HG03354 (cell line): ENCODE data around the gene CSNK2B.

Experiments
- ATAC-seq: cut with Tn5 transposase; IDR thresholded peaks from one replicate; pipeline ENCODE4 v1.9.1; 2021; ENCODE audit warnings: mild to moderate bottlenecking; ENCODE audit not compliant: unreplicated experiment, poor library complexity, severe bottlenecking

The CSNK2B gene

DNA sequence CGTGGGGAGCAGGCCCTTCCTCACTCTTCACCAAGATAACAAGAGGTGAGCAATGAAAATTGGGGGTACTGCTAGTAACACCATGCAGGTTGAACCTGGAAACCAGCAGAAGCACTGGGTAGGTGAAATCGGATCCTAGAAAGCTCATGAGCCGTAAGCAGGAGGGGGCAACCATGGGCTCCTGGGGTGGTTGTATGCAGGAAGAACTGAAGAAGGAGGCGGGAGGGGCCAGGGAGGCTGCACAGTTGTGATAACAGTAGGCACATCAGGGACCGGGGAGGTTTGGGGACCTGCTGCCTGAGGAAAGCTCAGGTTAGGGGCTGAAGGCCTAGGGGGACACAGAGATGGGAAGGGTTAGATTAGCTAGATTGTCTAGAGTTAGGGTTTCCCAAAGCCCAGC is 20.6 kb downstream of the CSNK2B start:
- ATAC-seq, result no peak

- ATAC-seq, result no peak
These were observed 21.4 kb downstream of the CSNK2B start for GRCh38 chr6:31687321-31687720.

DNA sequence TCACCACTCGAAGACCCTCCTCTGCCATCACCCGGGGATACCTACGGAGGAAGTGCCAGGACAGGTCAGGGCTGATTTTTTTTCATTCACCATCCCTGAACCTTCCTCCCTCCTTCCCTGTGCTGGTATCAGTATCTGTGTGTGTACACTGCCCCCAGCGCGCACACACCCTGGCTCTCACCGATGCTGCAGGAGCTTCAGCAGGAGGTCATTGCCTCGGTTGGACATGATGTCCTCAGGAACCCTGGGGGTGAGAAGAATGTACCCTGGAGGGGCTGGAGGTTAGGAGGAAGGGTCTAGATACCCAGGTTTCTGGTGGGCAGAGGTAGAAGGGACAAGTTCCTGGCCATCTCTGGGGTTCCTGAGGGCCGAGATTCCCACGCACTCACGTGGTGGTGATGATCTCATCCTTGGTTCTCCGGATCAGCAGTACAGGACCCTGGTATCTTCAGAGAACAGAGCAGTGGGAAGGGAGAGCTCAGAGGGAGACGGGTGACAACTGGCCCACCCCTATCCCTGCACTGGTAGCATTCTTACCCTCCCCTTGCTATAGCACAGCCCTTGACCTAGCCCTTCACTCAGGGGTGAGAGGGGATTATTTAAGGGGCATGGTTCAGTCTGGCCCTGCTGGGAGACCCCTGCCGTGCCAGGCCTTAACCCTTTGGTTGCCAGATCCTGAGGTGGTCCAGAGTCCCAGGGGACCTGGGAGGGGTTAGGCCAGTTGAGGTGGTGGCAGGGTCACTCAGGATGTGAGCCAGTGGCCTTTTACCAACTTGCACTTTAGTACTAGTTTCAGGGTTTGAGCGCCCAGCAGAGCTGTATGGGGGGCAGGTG is 22.2 kb downstream of the CSNK2B start:
- ATAC-seq, result no peak

- no peak for ATAC-seq
These were observed 23.6 kb downstream of the CSNK2B start for GRCh38 chr6:31689249-31690110.

DNA sequence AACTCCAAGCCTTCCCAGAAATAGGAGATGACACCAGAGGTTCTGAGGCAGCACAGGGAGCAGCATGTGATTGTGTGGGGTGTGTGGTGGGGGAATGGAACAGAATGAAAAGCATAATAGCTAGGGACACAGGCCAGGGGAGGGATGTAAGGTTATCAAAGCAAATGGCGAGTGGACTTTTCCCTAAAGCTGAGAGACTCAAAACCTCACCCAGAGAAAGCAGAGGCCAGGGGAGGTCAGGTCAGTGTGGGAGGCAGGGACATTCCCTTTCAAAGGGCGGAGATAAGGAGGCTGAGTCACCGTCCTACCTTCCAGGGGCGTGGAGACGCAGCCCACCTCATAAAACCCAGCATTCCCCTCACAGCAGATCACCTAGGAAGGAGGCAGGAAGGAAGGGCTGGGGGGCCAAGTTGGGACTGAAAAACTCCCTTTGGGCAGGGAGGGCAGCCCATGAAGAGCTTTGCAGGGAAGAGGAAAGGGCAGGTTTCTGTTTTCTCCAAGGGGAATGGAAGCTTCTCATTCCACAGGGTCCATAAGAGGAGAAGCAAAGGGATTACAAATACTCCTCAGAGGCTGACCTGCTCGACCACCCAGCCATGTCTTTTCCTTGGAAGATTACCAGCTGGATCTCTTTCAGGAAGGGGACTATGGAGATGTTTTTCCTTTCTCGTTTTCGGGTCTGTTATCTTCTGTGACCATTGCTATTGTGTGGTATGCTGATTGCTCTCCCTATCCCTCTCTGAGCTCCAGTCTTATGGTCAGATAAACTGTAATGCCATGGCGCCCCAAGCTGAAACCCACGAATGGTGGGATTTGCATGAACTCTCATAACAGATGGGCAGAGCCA is 24.6 kb downstream of the CSNK2B start:
- no peak for ATAC-seq

DNA sequence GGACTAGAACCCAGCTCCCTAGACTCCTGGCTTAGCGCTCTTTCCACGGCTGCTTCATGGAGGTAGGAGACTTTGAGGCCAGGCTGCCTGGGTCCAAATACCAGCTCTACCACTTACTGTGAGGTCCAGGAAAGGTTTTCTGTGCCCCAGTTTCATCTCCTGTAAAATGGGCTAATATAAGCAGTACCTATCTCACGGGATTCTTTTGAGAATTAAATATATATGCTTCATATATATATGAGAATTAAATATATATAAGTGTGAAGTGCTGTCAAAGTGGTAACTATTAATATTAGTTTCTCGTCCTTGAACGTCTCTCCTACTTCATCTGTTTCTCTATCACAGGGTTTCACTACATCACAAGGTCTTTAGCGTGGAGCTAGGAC is 25.2 kb downstream of the CSNK2B start:
- ATAC-seq, result no peak

GRCh38 chr6:31691564-31692108 is 25.8 kb downstream of the CSNK2B start:
- no peak for ATAC-seq

DNA sequence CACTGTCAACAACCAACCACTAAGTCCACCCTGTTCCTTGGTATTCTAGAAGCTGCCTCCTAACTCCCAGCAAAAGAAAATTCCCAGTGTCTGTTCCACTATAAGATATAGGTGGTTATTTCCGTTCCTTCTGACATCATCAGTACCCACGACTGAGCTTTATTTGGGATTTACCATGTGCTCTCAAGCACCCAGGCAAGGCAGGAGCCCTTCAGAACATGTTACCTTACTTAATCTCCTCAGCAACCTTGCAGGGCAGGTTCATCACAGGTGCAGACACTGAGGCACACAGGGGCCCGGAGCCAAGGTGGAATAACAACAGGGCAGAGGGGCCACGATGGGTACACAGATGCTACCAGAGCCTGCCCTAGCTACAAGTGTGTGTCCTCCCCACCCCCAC is 26.5 kb downstream of the CSNK2B start:
- ATAC-seq, result no peak

GRCh38 chr6:31692886-31693285 is 27.0 kb downstream of the CSNK2B start:
- ATAC-seq, result no peak

- ATAC-seq, result no peak
These were observed 27.7 kb downstream of the CSNK2B start for GRCh38 chr6:31693535-31693934.

DNA sequence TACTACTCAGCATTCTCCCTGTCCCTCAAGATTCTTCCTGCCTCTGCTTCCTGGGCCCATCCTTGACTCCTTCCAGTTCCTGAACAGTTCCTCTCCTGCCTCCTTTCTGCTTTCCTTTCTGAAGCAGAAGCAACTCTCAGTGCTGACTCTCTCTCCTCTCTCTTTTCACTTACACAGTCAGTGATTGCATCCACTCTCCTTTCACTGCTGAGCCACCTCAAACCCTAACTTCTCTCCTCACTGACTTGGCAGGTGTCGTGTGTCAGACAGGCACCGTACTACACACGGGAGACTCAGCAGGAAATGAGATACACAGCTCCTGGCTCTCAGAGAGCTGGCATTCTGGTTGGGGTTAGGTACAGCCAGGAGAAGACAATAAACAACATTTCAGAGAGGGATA is 31.7 kb downstream of the CSNK2B start:
- ATAC-seq, result no peak

GRCh38 chr6:31700740-31701401 is 35.0 kb downstream of the CSNK2B start:
- no peak for ATAC-seq

DNA sequence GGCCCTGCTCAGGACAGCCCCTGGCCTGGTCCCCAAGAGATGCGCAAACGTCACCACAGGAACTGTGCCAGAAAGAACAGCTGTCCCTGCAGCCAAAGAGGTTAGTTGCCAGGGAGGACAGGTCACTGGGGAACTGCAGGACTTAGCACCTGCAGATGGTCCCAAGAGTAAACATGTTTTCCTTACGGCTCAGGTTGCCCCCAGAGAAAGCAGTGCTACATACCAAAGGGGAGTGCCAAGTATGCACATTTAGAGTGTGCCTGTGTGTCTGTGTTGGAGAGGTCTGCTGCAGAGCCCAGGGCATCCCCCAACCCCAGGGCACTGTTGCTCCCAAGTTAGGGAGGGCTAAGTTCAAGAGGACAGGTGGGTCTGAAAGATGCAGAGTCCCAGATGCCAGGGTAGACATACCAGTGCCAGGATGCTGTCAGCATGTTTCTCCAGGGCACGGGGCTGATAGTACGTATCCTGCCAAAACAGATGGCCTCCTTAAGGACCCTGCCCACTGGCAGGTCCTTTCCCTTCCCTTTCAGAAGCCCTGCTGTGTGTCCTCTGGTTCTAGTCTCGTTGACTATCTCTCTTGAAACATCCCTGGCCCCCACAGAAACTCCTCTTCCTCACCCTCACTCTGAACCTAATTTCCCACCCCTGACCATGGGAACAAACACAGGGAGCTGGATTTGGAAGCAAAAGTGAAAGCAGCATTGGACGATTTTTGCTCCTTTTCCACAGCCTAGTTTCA is 36.0 kb downstream of the CSNK2B start:
- no peak for ATAC-seq

GRCh38 chr6:31702405-31702818 is 36.5 kb downstream of the CSNK2B start:
- no peak for ATAC-seq

GRCh38 chr6:31702819-31703716 is 37.2 kb downstream of the CSNK2B start, which contains the start of gene ABHD16A:
TSS of gene ABHD16A (minus strand) at chr6:31703324. CDS start at chr6:31703281, 43 bp downstream.
- ATAC-seq, result peak; percentile 87

GRCh38 chr6:31705931-31706330 is 40.1 kb downstream of the CSNK2B start:
- ATAC-seq, result no peak

- ATAC-seq, result no peak
These were observed 40.7 kb downstream of the CSNK2B start, which contains the start of gene LY6G6F for GRCh38 chr6:31706599-31706998. TSS of gene LY6G6F (plus strand) at chr6:31706866. CDS start at chr6:31706907, 41 bp downstream.
